ENCODE data around the gene SPATA6.
A peak's percentile ranks its signal among the peaks of the same experiment; 100 is the strongest.

SPATA6 gene

GRCh38 chr1:48248356-48248755, 223.6 kb downstream of the SPATA6 start:
- no peak for DNase-seq

- peak; percentile 96 for DNase-seq
Measured at GRCh38 chr1:48246727-48247126, 225.3 kb downstream of the SPATA6 start.
